Esophagus squamous epithelium (tissue), 5 donors: ENCODE results near the gene OR4E2. TPM values are rescaled to one million over a fixed set of nuclear protein-coding genes. Genes with fewer than 3 reads are reported as not detected.

ENCODE experiments used
- DNase-seq: peaks from one replicate; lab custom pipeline; 2025; lab: John Stamatoyannopoulos, UW
- H3K27ac ChIP-seq, 4 donors: fragments of 200-600 bp; sonication (generic); one replicate each; pipeline ENCODE4 v1.5.1; 2016 to 2019; ENCODE audit warnings: mild to moderate bottlenecking in 1 of 4
- H3K27me3 ChIP-seq, 4 donors: fragments of 200-600 bp; sonication (generic); 1 replicate in 3 of 4; 2 replicates in 1 of 4; pipeline versions ENCODE4 v1.5.1 to v1.6.0; 2017 to 2021; ENCODE audit warnings: antibody characterized with exemption in 1 of 4
- H3K36me3 ChIP-seq, 3 donors: fragments of 200-600 bp; sonication (generic); one replicate each; pipeline ENCODE4 v1.5.1; 2016 to 2019
- H3K4me1 ChIP-seq, 3 donors: fragments of 200-600 bp; sonication (generic); one replicate each; pipeline ENCODE4 v1.5.1; 2017 to 2019
- H3K4me3 ChIP-seq, 4 donors: fragments of 200-600 bp; sonication (generic); 1 replicate in 3 of 4; 2 replicates in 1 of 4; pipeline ENCODE4 v1.5.1; 2016 to 2019; ENCODE audit warnings: mild to moderate bottlenecking in 2 of 4, moderate library complexity in 1 of 4
- H3K9me3 ChIP-seq, 3 donors: fragments of 200-600 bp; sonication (generic); one replicate each; pipeline ENCODE4 v1.5.1; 2016 to 2019
- CTCF ChIP-seq, 6 experiments: fragments of 450-650 bp in 4 of 6; fragments of 200-600 bp in 2 of 6; sonication (generic) in 2 of 6; IDR thresholded peaks; one replicate each; pipeline ENCODE4 v1.5.1; 2016 to 2019; ENCODE audit warnings: antibody characterized with exemption in 6 of 6, mild to moderate bottlenecking in 4 of 6, moderate library complexity in 4 of 6
- POLR2A ChIP-seq, 4 donors: fragments of 450-650 bp; IDR thresholded peaks; one replicate each; pipeline ENCODE4 v1.6.1; 2017; ENCODE audit warnings: antibody characterized with exemption in 4 of 4, mild to moderate bottlenecking in 4 of 4, moderate library complexity in 3 of 4
- WGBS, 2 donors: methylation state at CpG; one replicate each; pipeline ENCODE4 v1.1.5; 2018; 5-methylcytosine and 5-hydroxymethylcytosine counted together
- intact Hi-C: fragments of 100-400 bp; cut with DNase I; formaldehyde crosslinking; loops from one replicate; pipeline ENCODE4 v1.15.0; 2022
- total RNA-seq, 4 donors: library from RNA; depleted of rRNA; stranded (reverse); fragments of >200 nt; gene quantifications; one replicate each; pipeline ENCODE4 v1.1.0, GENCODE V29; 2016
- donor health status: DM: yes; HTN: yes; CAD: no.

The OR4E2 gene
- total RNA-seq, 4 donors from 2014 or later = not detected

- Histone ChIP-seq H3K27ac (no peak overlapping the region), H3K4me3 (no peak overlapping the region), H3K4me1 (no peaks in the 10 kb centered on the region), H3K36me3 (no peaks in the 10 kb centered on the region), H3K27me3 (no peaks in the 10 kb centered on the region), H3K9me3 (no peaks in the 10 kb centered on the region)
- TF ChIP-seq CTCF (IDR thresholded peaks at IDR 0.05) (no peak), POLR2A (IDR thresholded peaks at IDR 0.05) (no peak)
- intact Hi-C loops = no loop called here
- no peak for DNase-seq
- WGBS, 2 donors = 32 to 44% methylated on average over 2 of the region's 2 CpGs
Measured at GRCh38 chr14:21671371-21671770, 17.7 kb downstream of the OR4E2 start.

- H3K4me3 ChIP-seq = no peak overlapping the region
- intact Hi-C loops = no loop called here
- H3K9me3 ChIP-seq = no peaks in the 10 kb centered on the region
- H3K27me3 ChIP-seq = no peaks in the 10 kb centered on the region
- no peaks in the 10 kb centered on the region for H3K36me3 ChIP-seq
- 80 to 89% methylated on average over 1 of the region's 1 CpG for WGBS, 2 donors
- no peak overlapping the region for H3K27ac ChIP-seq
- DNase-seq = no peak
- TF ChIP-seq CTCF (IDR thresholded peaks at IDR 0.05) = no peak
- H3K4me1 ChIP-seq = no peaks in the 10 kb centered on the region
Measured at GRCh38 chr14:21672116-21672515, 18.5 kb downstream of the OR4E2 start.

GRCh38 chr14:21673718-21674117 is 20.1 kb downstream of the OR4E2 start, which contains the start of gene OR4E1:
Gene OR4E1, minus strand, starts transcription at chr14:21673818. Its CDS starts 2,883 bp downstream, at chr14:21670935.
- Histone ChIP-seq H3K4me3 (no peak within 1 kb of the TSS), H3K27ac (no peak within 1 kb of the TSS), H3K4me1 (no peaks in the 10 kb centered on the region), H3K27me3 (no peaks in the 10 kb centered on the region), H3K9me3 (no peaks in the 10 kb centered on the region), H3K36me3 (no peaks in the 10 kb centered on the region)
- TF ChIP-seq CTCF (IDR thresholded peaks at IDR 0.05) (no peak), POLR2A (IDR thresholded peaks at IDR 0.05) (no peak)
- no peak for DNase-seq
- intact Hi-C loops = no loop called here
- 76 to 83% methylated on average over 1 of the region's 1 CpG for WGBS, 2 donors

- Histone ChIP-seq H3K4me3 (no peak overlapping the region), H3K4me1 (no peaks in the 10 kb centered on the region), H3K27me3 (no peaks in the 10 kb centered on the region), H3K9me3 (no peaks in the 10 kb centered on the region), H3K36me3 (no peaks in the 10 kb centered on the region), H3K27ac (no peak overlapping the region)
- no peak for DNase-seq
- intact Hi-C loops = no loop called here
- WGBS, 2 donors = 67 to 72% methylated on average over 4 of the region's 4 CpGs
- TF ChIP-seq CTCF (IDR thresholded peaks at IDR 0.05) = no peak
- TF ChIP-seq POLR2A (IDR thresholded peaks at IDR 0.05) = no peak
Measured at GRCh38 chr14:21675566-21675965, 21.9 kb downstream of the OR4E2 start.

- no peaks in the 10 kb centered on the region for H3K36me3 ChIP-seq
- H3K27me3 ChIP-seq = no peaks in the 10 kb centered on the region
- no peak overlapping the region for H3K4me3 ChIP-seq
- H3K27ac ChIP-seq = no peak overlapping the region
- intact Hi-C loops = no loop called here
- no peak for TF ChIP-seq CTCF (IDR thresholded peaks at IDR 0.05)
- TF ChIP-seq POLR2A (IDR thresholded peaks at IDR 0.05) = no peak
- no peak for DNase-seq
- no peaks in the 10 kb centered on the region for H3K4me1 ChIP-seq
- WGBS, 2 donors = 77 to 84% methylated on average over 2 of the region's 2 CpGs
- H3K9me3 ChIP-seq = no peaks in the 10 kb centered on the region
Measured at GRCh38 chr14:21680072-21680471, 26.4 kb downstream of the OR4E2 start.
